ENCODE data around the gene CFAP161. TPM values are rescaled to one million over a fixed set of nuclear protein-coding genes. Genes with fewer than 3 reads are reported as not detected.
A peak's percentile ranks its signal among the peaks of the same experiment; 100 is the strongest.

Gene CFAP161
- total and polyA plus RNA-seq, 2 experiments from 2014 or later = not detected

- no peaks in the 10 kb centered on the region for H3K27me3 ChIP-seq (replicated peaks; ENCODE audit: insufficient read depth)
- no peaks in the 10 kb centered on the region for H3K9me2 ChIP-seq (ENCODE audit: insufficient read depth)
- H4K20me1 ChIP-seq (ENCODE audit: insufficient read depth) = no peaks in the 10 kb centered on the region
- no peaks in the 10 kb centered on the region for H3K79me2 ChIP-seq (ENCODE audit: insufficient read depth)
- WGBS, 2 experiments (ENCODE audit: low coverage in 1 of 2, low lambda C conversion rate in 2 of 2, missing lambda C conversion rate in 2 of 2) = 43 to 44% methylated on average over 5 of the region's 5 CpGs
- H3K4me2 ChIP-seq (ENCODE audit: unreplicated experiment) = no peak overlapping the region
- DNase-seq = peak; percentile 68
- in situ Hi-C loops (cut with MboI) = no loop called here
- H3K4me1 ChIP-seq (ENCODE audit: insufficient read depth) = peaks cover 3% of the 10 kb centered on the region; the same call in 1 of the 2 replicates
- peaks cover 3% of the 10 kb centered on the region for H3F3A ChIP-seq (ENCODE audit: insufficient read depth)
- H3K4me3 ChIP-seq = no peak overlapping the region
- no peaks in the 10 kb centered on the region for H3K36me3 ChIP-seq (ENCODE audit: low read depth)
- H3K9ac ChIP-seq = no peak overlapping the region
- H3K27ac ChIP-seq = no peak overlapping the region
- TF ChIP-seq EZH2phosphoT487 (IDR thresholded peaks at IDR 0.05; ENCODE audit: insufficient read depth, low read depth) = no peak
- no peak for TF ChIP-seq EZH2 (IDR thresholded peaks at IDR 0.05; ENCODE audit: insufficient read depth, poor library complexity, severe bottlenecking)
- no peaks in the 10 kb centered on the region for H3K9me3 ChIP-seq (ENCODE audit: low read depth)
- H2AFZ ChIP-seq = no peak overlapping the region
These were observed 47.0 kb upstream of the CFAP161 start for GRCh38 chr15:81087066-81087465.

GRCh38 chr15:81087694-81088093 lies 46.4 kb upstream of the CFAP161 start:
- H3K79me2 ChIP-seq (ENCODE audit: insufficient read depth) = no peaks in the 10 kb centered on the region
- 15 to 16% methylated on average over 1 of the region's 1 CpG for whole genome bisulfite sequencing, 2 experiments (ENCODE audit: low coverage in 1 of 2, low lambda C conversion rate in 2 of 2, missing lambda C conversion rate in 2 of 2)
- no peaks in the 10 kb centered on the region for H4K20me1 ChIP-seq (ENCODE audit: insufficient read depth)
- TF ChIP-seq EZH2phosphoT487 (IDR thresholded peaks at IDR 0.05; ENCODE audit: insufficient read depth, low read depth) = no peak
- TF ChIP-seq EZH2 (IDR thresholded peaks at IDR 0.05; ENCODE audit: insufficient read depth, poor library complexity, severe bottlenecking) = no peak
- no peaks in the 10 kb centered on the region for H3K27me3 ChIP-seq (replicated peaks; ENCODE audit: insufficient read depth)
- no peak overlapping the region for H2AFZ ChIP-seq
- no peak overlapping the region for H3K9ac ChIP-seq
- no peaks in the 10 kb centered on the region for H3K9me3 ChIP-seq (ENCODE audit: low read depth)
- no peaks in the 10 kb centered on the region for H3K36me3 ChIP-seq (ENCODE audit: low read depth)
- H3F3A ChIP-seq (ENCODE audit: insufficient read depth) = peaks cover 9% of the 10 kb centered on the region
- H3K4me2 ChIP-seq (ENCODE audit: unreplicated experiment) = no peak overlapping the region
- no peak for DNase-seq
- in situ Hi-C loops (cut with MboI) = no loop called here
- no peak overlapping the region for H3K4me3 ChIP-seq
- H3K9me2 ChIP-seq (ENCODE audit: insufficient read depth) = no peaks in the 10 kb centered on the region
- no peak overlapping the region for H3K27ac ChIP-seq
- H3K4me1 ChIP-seq (ENCODE audit: insufficient read depth) = peaks cover 8% of the 10 kb centered on the region

GRCh38 chr15:81088470-81089013 lies 45.5 kb upstream of the CFAP161 start:
- H3K36me3 ChIP-seq (ENCODE audit: low read depth) = no peaks in the 10 kb centered on the region
- no peaks in the 10 kb centered on the region for H4K20me1 ChIP-seq (ENCODE audit: insufficient read depth)
- no peaks in the 10 kb centered on the region for H3K9me3 ChIP-seq (ENCODE audit: low read depth)
- H3K4me3 ChIP-seq = no peak overlapping the region
- H3K27me3 ChIP-seq (replicated peaks; ENCODE audit: insufficient read depth) = no peaks in the 10 kb centered on the region
- H3K9ac ChIP-seq = no peak overlapping the region
- TF ChIP-seq EZH2phosphoT487 (IDR thresholded peaks at IDR 0.05; ENCODE audit: insufficient read depth, low read depth) (no peak), EZH2 (IDR thresholded peaks at IDR 0.05; ENCODE audit: insufficient read depth, poor library complexity, severe bottlenecking) (no peak)
- WGBS, 2 experiments (ENCODE audit: low coverage in 1 of 2, low lambda C conversion rate in 2 of 2, missing lambda C conversion rate in 2 of 2) = 56 to 58% methylated on average over 5 of the region's 5 CpGs
- in situ Hi-C loops (cut with MboI) = no loop called here
- no peak overlapping the region for H2AFZ ChIP-seq
- no peak overlapping the region for H3K4me2 ChIP-seq (ENCODE audit: unreplicated experiment)
- DNase-seq = no peak
- H3K9me2 ChIP-seq (ENCODE audit: insufficient read depth) = no peaks in the 10 kb centered on the region
- H3F3A ChIP-seq (ENCODE audit: insufficient read depth) = peaks cover 14% of the 10 kb centered on the region
- H3K4me1 ChIP-seq (ENCODE audit: insufficient read depth) = peaks cover 13% of the 10 kb centered on the region
- no peak overlapping the region for H3K27ac ChIP-seq
- H3K79me2 ChIP-seq (ENCODE audit: insufficient read depth) = no peaks in the 10 kb centered on the region

- in situ Hi-C loops (cut with MboI) = no loop called here
- Histone ChIP-seq H3K9me2 (ENCODE audit: insufficient read depth) (no peaks in the 10 kb centered on the region), H4K20me1 (ENCODE audit: insufficient read depth) (no peaks in the 10 kb centered on the region), H2AFZ (peak overlapping the region; percentile 81), H3K4me2 (ENCODE audit: unreplicated experiment) (peak overlapping the region; percentile 89), H3K9me3 (ENCODE audit: low read depth) (no peaks in the 10 kb centered on the region), H3K79me2 (ENCODE audit: insufficient read depth) (no peaks in the 10 kb centered on the region), H3K36me3 (ENCODE audit: low read depth) (no peaks in the 10 kb centered on the region), H3K27me3 (replicated peaks; ENCODE audit: insufficient read depth) (no peaks in the 10 kb centered on the region), H3F3A (ENCODE audit: insufficient read depth) (peaks cover 14% of the 10 kb centered on the region), H3K27ac (peak overlapping the region; percentile 88), H3K9ac (peak overlapping the region; percentile 69), H3K4me3 (peak overlapping the region; percentile 54), H3K4me1 (ENCODE audit: insufficient read depth) (peaks cover 13% of the 10 kb centered on the region)
- TF ChIP-seq EZH2 (IDR thresholded peaks at IDR 0.05; ENCODE audit: insufficient read depth, poor library complexity, severe bottlenecking) (no peak), EZH2phosphoT487 (IDR thresholded peaks at IDR 0.05; ENCODE audit: insufficient read depth, low read depth) (no peak)
- 27 to 29% methylated on average over 13 of the region's 13 CpGs for WGBS, 2 experiments (ENCODE audit: low coverage in 1 of 2, low lambda C conversion rate in 2 of 2, missing lambda C conversion rate in 2 of 2)
- peak; percentile 96 for DNase-seq
These were observed 42.0 kb upstream of the CFAP161 start for GRCh38 chr15:81091889-81092558.

Measured in GM23248 (cell line).